Dermis microvascular lymphatic vessel endothelial cell (primary cell): ENCODE results near the gene RNU2-1. TPM values are rescaled to one million over a fixed set of nuclear protein-coding genes. Genes with fewer than 3 reads are reported as not detected.
"Not testable (repeated sequence)": the region's sequence is repeated elsewhere in the genome, so short reads cannot be mapped to it uniquely, and the experiment has no call there.

Source experiments
- DNase-seq, 2 donors: peaks; one replicate each; pipeline versions ENCODE4 v3.0.0 to v3.0.0-alpha.2; 2010; ENCODE audit warnings: low read depth in 2 of 2
- total RNA-seq: library from RNA; depleted of rRNA; stranded (reverse); fragments of >200 nt; gene quantifications from 2 replicates; pipeline ENCODE4 v1.2.1, GENCODE V29; 2014

The RNU2-1 gene
- total RNA-seq, 1 donor from 2014 or later = not detected

- DNase-seq = no peak
Observed at GRCh38 chr17:43216762-43217613, 16.8 kb downstream of the RNU2-1 start.

- DNase-seq = no peak
Observed at GRCh38 chr17:43216369-43216761, 17.4 kb downstream of the RNU2-1 start.

DNA sequence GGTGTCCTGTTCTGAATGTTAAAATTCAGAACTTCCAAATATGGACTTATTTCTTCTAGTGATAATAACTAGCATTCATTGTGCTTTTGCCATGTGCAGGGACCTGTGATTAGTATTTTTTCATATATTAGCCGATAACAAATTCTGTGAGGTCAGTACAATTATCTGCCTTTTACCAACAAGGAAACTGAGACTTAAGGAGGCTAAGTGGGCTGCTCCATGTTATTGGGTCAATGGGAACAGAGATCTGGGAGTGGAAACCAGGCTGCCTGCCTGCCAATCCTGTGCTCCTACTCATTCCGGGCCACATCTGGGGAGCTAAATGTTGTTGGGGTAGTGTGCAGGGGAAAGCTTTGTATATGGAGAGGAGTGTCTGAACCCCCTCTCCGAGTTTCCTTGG is 18.4 kb downstream of the RNU2-1 start:
- DNase-seq = no peak

DNA sequence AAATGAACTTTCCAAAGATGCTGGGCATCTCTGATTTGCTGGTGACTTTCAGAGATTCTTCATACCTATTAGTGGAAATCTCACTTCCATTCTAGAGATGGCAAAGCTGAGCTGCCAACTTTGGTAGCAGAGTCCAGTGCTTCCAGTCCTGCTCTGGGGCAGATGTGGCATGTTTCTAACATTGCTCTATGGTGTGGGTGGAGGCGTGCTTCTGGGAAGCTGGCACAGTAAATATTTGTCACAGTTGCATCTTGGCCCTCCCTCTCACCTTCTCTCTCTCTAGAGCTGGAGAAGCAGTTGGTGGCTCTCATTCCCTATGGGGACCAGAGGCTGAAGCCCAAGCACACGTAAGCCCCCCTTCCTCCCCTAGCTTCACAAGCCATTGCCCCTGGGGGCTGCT is 20.2 kb downstream of the RNU2-1 start:
- DNase-seq = no peak

DNA sequence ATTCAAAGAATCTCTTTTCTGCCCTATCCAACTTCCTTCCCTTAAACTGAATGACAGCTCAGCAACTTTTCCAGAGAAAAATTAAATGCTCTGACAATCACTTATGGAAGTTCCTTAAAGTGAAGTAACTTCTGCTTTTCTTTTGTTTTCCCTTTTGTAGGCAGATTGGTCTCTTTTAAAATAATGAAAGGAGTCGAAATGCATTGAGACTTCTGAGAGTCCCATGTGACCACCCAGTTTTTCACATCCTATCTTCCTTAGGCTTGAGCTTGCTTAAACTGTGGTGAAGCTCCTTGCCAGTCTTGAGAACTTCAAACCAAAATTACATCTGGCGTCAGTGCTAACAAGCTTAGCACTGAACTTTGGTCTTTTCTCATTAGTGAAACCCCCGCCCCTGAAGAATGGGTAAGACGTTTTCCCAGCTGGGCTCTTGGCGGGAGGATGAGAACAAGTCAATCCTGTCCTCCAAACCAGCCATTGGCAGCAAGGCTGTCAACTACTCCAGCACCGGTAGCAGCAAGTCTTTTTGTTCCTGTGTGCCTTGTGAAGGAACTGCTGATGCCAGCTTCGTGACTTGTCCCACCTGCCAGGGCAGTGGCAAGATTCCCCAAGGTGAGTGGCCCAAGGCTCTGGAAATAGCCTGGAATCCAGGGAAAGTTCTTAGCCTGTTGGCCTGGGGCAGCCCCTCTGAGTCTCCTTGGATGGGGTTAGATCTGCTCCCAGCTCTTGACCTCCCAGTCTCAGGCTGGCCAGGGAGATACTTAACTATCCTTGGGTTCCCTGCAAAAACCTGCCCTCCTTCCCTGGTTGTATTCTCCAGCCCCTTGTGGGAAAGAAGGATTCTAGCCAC is 20.9 kb downstream of the RNU2-1 start:
- no peak for DNase-seq

DNA sequence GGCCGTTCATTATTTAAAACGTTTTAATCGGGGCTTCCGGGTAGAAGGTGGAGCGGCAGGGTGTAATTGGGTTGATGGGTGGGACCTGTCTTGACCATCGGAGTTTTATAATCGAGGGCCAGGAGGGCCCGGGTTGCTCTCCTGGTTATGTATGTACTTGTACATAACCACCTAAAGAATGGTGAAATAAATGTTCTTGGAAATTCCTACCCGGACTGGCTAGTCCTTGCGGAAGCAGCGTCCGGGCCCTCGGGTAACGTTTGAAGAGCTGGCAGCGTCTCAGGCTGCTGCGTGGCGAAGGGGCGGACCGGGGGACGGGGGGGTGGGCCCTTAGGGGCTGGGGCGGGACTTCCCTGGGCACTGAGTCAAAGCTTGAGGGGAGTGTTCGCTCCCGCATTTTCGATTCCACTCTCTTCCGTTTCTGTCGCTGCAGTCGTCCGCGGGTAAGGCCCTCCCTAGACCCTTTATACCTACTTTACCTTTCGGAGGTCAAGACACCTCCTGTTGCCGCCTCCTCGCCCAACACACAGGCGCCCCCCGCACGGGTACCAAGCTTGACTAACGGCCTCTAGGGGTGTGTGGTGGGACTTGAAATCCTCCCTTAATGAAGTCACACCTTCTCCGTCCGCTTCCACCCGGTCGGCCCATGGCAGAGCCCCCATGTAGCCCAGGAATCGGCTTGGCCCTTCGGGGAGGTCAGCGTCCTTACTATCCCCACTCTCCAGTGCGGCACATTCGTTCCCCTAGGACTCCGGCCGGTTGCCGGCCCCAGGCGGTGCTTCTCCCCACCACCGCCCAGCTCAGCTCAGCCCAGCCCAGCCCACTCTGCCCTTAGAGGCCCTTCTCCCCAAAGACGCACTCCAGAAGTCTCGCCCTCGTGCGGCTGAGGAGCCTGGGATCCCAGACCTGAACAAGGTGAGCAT is 22.0 kb downstream of the RNU2-1 start, which contains the start of gene TMEM106A:
Gene TMEM106A (plus strand): TSS at position 396 of the 923 bp plus-strand sequence. CDS start 1,167 bp downstream, outside the sequence.
- peak; percentile 45 to 90 for DNase-seq

GRCh38 chr17:43211123-43211479 is 22.7 kb downstream of the RNU2-1 start:
- DNase-seq = no peak

DNA sequence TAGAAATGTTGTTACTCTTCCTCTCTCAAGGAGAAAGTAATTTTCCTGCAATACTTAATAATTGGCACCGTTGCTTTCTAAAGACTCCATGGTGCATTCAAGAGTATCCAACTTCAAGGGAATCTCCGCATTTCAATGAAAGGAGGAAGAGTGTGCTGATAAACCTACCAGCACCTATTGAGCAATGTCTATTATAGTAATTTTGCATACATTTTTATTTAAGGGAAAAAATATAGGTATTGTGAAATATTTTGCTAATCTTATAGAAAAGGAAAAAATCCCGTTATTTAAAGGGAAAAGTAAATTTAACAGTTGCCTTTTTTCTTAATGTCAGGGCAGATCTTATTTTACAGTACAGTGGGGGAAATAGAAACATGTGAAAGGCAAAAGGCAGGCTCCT is 23.2 kb downstream of the RNU2-1 start:
- no peak for DNase-seq

DNA sequence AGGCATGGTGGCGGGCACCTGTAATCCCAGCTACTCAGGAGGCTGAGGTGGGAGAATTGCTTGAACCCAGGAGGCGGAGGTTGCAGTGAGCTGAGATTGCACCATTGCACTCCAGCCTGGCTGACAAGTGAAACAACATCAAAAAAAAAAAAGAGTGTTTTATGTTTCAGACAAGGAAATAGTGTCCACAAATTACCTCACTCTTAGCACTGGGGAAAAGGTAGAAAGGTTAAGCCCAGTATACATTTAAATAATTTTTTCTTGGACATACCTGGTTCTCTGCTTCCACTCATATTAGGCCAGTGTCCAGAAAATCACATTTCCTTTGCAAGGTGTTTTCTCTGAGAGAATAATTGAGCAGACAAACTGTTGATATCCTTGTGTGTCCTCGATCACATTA is 30.8 kb downstream of the RNU2-1 start:
- DNase-seq = not testable (repeated sequence)

- no peak for DNase-seq
Observed at GRCh38 chr17:43200127-43200526, 33.6 kb downstream of the RNU2-1 start.

DNA sequence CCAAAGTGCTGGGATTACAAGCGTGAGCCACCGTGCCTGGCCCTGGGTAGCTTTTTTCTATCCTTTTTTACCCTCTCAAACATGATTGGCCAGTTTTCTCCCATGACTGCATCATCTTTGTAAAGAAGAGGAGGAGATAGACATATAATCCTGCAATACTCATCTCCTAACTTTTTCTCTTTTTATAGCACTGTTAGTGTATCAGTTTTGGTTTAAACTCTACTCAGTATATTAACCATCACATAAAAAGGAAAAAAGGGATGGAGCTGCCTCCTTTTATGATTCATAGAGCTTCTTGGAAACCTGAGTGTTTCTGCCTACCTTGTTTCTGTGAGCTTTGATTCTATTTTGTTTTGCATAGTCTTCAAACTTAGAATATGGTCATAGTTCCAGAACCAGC is 34.1 kb downstream of the RNU2-1 start:
- DNase-seq = no peak

GRCh38 chr17:43193251-43193650 is 40.5 kb downstream of the RNU2-1 start:
- no peak for DNase-seq

DNA sequence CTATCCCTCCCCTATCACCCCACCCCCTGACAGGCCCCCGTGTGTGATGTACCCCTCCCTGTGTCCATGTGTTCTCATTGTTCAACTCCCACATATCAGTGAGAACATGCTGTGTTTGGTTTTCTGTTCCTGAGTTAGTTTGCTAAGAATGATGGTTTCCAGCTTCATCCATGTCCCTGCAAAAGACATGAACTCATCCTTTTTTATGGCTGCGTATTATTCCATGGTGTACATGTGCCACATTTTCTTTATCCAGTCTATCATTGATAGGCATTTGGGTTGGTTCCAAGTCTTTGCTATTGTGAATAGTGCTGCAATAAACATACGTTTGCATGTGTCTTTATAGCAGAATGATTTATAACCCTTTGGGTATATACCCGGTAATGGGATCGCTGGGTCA is 47.1 kb downstream of the RNU2-1 start:
- not testable (repeated sequence) for DNase-seq

GRCh38 chr17:43183921-43184320 is 49.9 kb downstream of the RNU2-1 start:
- no peak for DNase-seq

Other genes starting within 250 kb of the RNU2-1 start
- gene RPL27, start 235.6 kb downstream of the RNU2-1 start, total RNA-seq = 840 and 910 TPM in 2 replicates
- 6.2 and 12.0 TPM in 2 replicates for gene IFI35, start 227.2 kb downstream of the RNU2-1 start, total RNA-seq
- gene VAT1, start 211.6 kb downstream of the RNU2-1 start, total RNA-seq = 148 and 225 TPM in 2 replicates
- gene RND2, start 208.7 kb downstream of the RNU2-1 start, total RNA-seq = 0.13 and 0.25 TPM in 2 replicates
- 7.7 and 15.8 TPM in 2 replicates for gene BRCA1, start 108.6 kb downstream of the RNU2-1 start, total RNA-seq
- 72.5 and 93.4 TPM in 2 replicates for gene NBR1, start 62.8 kb downstream of the RNU2-1 start, total RNA-seq
- 1.2 and 1.9 TPM in 2 replicates for gene TMEM106A, start 22.1 kb downstream of the RNU2-1 start, total RNA-seq
- gene CCDC200, start 5.4 kb downstream of the RNU2-1 start, total RNA-seq = not detected in 2 replicates
- gene ARL4D, start 165.0 kb upstream of the RNU2-1 start, total RNA-seq = 0.77 and 1.5 TPM in 2 replicates
- gene DHX8, start 250.0 kb upstream of the RNU2-1 start, total RNA-seq = 38.9 and 47.3 TPM in 2 replicates